Fibroblast of lung (primary cell): ENCODE data around the gene RAP1A. TPM values are rescaled to one million over a fixed set of nuclear protein-coding genes. Genes with fewer than 3 reads are reported as not detected.

Experiments
- DNase-seq, 2 donors: peaks; one replicate each; pipeline versions ENCODE4 v3.0.0 to v3.0.0-alpha.2; 2010; ENCODE audit warnings: low read depth in 2 of 2
- H2AFZ ChIP-seq: 2 replicates; pipeline ENCODE4 v1.5.1; 2012; ENCODE audit warnings: low read length, control low read depth, inconsistent platforms
- H3K27ac ChIP-seq: 2 replicates; pipeline ENCODE4 v1.5.1; 2011; ENCODE audit warnings: low read length, control low read depth; ENCODE audit not compliant: insufficient read depth
- H3K27me3 ChIP-seq: 2 replicates; pipeline ENCODE4 v1.5.1; 2011; ENCODE audit warnings: mild to moderate bottlenecking, low read length; ENCODE audit not compliant: control insufficient read depth, insufficient read depth
- H3K36me3 ChIP-seq: 2 replicates; pipeline ENCODE4 v1.5.1; 2011; ENCODE audit warnings: low read length; ENCODE audit not compliant: control insufficient read depth, insufficient read depth
- H3K4me1 ChIP-seq: 2 replicates; pipeline ENCODE4 v1.5.1; 2011; ENCODE audit warnings: low read length; ENCODE audit not compliant: control insufficient read depth, insufficient read depth; ENCODE audit errors: extremely low read depth
- H3K4me2 ChIP-seq: 2 replicates; pipeline ENCODE4 v1.5.1; 2011; ENCODE audit warnings: low read length, control low read depth; ENCODE audit not compliant: insufficient read depth; ENCODE audit errors: extremely low read depth
- H3K4me3 ChIP-seq, 4 experiments: fragments of 200-600 bp in 1 of 4; sonication (generic) in 1 of 4; replicated peaks in 1 of 4; 2 replicates each; pipeline ENCODE4 v1.5.1; 2011 to 2016; ENCODE audit warnings: low read length in 4 of 4, low read depth in 3 of 4, mild to moderate bottlenecking in 3 of 4, control low read depth in 2 of 4, inconsistent platforms in 1 of 4, mixed read lengths in 1 of 4; ENCODE audit not compliant: insufficient read depth in 1 of 4; ENCODE audit errors: control extremely low read depth in 1 of 4
- H3K79me2 ChIP-seq: 2 replicates; pipeline ENCODE4 v1.5.1; 2012; ENCODE audit warnings: mild to moderate bottlenecking, low read length, inconsistent platforms; ENCODE audit not compliant: control insufficient read depth, insufficient read depth
- H3K9ac ChIP-seq: 2 replicates; pipeline ENCODE4 v1.5.1; 2011; ENCODE audit warnings: mild to moderate bottlenecking, low read length, control low read depth; ENCODE audit not compliant: insufficient read depth
- H3K9me3 ChIP-seq: 2 replicates; pipeline ENCODE4 v1.5.1; 2012; ENCODE audit warnings: low read depth, low read length; ENCODE audit not compliant: control insufficient read depth, insufficient read depth
- H4K20me1 ChIP-seq: 2 replicates; pipeline ENCODE4 v1.5.1; 2011; ENCODE audit warnings: low read length; ENCODE audit not compliant: control insufficient read depth, insufficient read depth; ENCODE audit errors: extremely low read depth
- CTCF ChIP-seq, 2 donors: IDR thresholded peaks in 1 of 2; conservative IDR thresholded peaks in 1 of 2; 1 replicate in 1 of 2; 2 replicates in 1 of 2; pipeline ENCODE4 v1.5.1; 2011 to 2012; ENCODE audit warnings: low read length in 2 of 2, control low read depth in 1 of 2, inconsistent platforms in 1 of 2, low read depth in 1 of 2, mild to moderate bottlenecking in 1 of 2
- EZH2 ChIP-seq: IDR thresholded peaks from 2 replicates; pipeline ENCODE4 v1.5.1; 2012; ENCODE audit warnings: low read length, control low read depth, mild to moderate bottlenecking; ENCODE audit errors: missing control alignments
- polyA plus RNA-seq, 2 donors: library from polyadenylated mRNA; depleted of rRNA in 1 of 2; stranded (reverse) in 1 of 2; unstranded in 1 of 2; fragments of >200 nt; gene quantifications; 2 replicates each; pipeline ENCODE4 v1.2.1, GENCODE V29; 2011 to 2012; ENCODE audit warnings: missing spikeins in 1 of 2
- total RNA-seq: library from RNA; depleted of rRNA; stranded (reverse); fragments of >200 nt; gene quantifications from 2 replicates; pipeline ENCODE4 v1.2.1, GENCODE V29; 2014

RAP1A gene
- total and polyA plus RNA-seq, 2 donors (not counting 1 experiment from before 2014, with no cell fraction given) = 13.5 to 99.5 TPM

GRCh38 chr1:111735858-111736544, 116.4 kb downstream of the RAP1A start:
- Histone ChIP-seq H3K4me1 (peaks cover 34% of the 10 kb centered on the region), H3K27me3 (no peaks in the 10 kb centered on the region), H3K9ac (peak overlapping the region; percentile 97), H2AFZ (no peak overlapping the region), H3K9me3 (no peaks in the 10 kb centered on the region), H4K20me1 (no peaks in the 10 kb centered on the region), H3K4me3 (peak overlapping the region in 2 of 4 experiments; percentile 17 to 78), H3K27ac (peak overlapping the region; percentile 83), H3K79me2 (peaks cover 48% of the 10 kb centered on the region), H3K36me3 (peaks cover 2% of the 10 kb centered on the region), H3K4me2 (peak overlapping the region; percentile 36)
- DNase-seq = peak; percentile 26 to 83
- TF ChIP-seq CTCF (conservative IDR thresholded peaks at IDR 0.05 in 1 of 2, IDR thresholded peaks at IDR 0.05 in 1 of 2; ENCODE audit: low read depth in 1 of 2, low read length in 2 of 2) (no peak), EZH2 (no peak)

GRCh38 chr1:111736548-111737215, 117.1 kb downstream of the RAP1A start:
- no peaks in the 10 kb centered on the region for H4K20me1 ChIP-seq
- DNase-seq = peak; percentile 16 to 58
- peak overlapping the region in 3 of 4 experiments; percentile 17 to 78 (median 71) for H3K4me3 ChIP-seq
- no peak for TF ChIP-seq CTCF (conservative IDR thresholded peaks at IDR 0.05 in 1 of 2, IDR thresholded peaks at IDR 0.05 in 1 of 2; ENCODE audit: low read depth in 1 of 2, low read length in 2 of 2)
- TF ChIP-seq EZH2 = no peak
- peaks cover 44% of the 10 kb centered on the region for H3K79me2 ChIP-seq
- H3K9me3 ChIP-seq = no peaks in the 10 kb centered on the region
- no peaks in the 10 kb centered on the region for H3K27me3 ChIP-seq
- peak overlapping the region; percentile 73 for H3K4me2 ChIP-seq
- no peak overlapping the region for H2AFZ ChIP-seq
- H3K36me3 ChIP-seq = peaks cover 2% of the 10 kb centered on the region
- peaks cover 34% of the 10 kb centered on the region for H3K4me1 ChIP-seq
- peak overlapping the region; percentile 83 for H3K27ac ChIP-seq
- H3K9ac ChIP-seq = peak overlapping the region; percentile 97

- peak overlapping the region; percentile 97 for H3K9ac ChIP-seq
These were observed 117.9 kb downstream of the RAP1A start for GRCh38 chr1:111737216-111738132.

More at GRCh38 chr1:111737216-111738132, 117.9 kb downstream of the RAP1A start:
- peaks cover 32% of the 10 kb centered on the region for H3K4me1 ChIP-seq
- peak overlapping the region; percentile 96 for H3K4me2 ChIP-seq
- TF ChIP-seq EZH2 (no peak), CTCF (conservative IDR thresholded peaks at IDR 0.05 in 1 of 2, IDR thresholded peaks at IDR 0.05 in 1 of 2; ENCODE audit: low read depth in 1 of 2, low read length in 2 of 2) (no peak)
- peak overlapping the region; percentile 49 to 78 (median 66) for H3K4me3 ChIP-seq
- H3K36me3 ChIP-seq = peaks cover 2% of the 10 kb centered on the region
- H3K9me3 ChIP-seq = no peaks in the 10 kb centered on the region
- peak overlapping the region; percentile 83 for H3K27ac ChIP-seq
- no peak for DNase-seq
- H2AFZ ChIP-seq = no peak overlapping the region
- no peaks in the 10 kb centered on the region for H3K27me3 ChIP-seq
- H4K20me1 ChIP-seq = no peaks in the 10 kb centered on the region
- peaks cover 36% of the 10 kb centered on the region for H3K79me2 ChIP-seq
